ENCODE data around the gene GOLGA6L26. TPM values are rescaled to one million over a fixed set of nuclear protein-coding genes. Genes with fewer than 3 reads are reported as not detected.
"Not testable (repeated sequence)": the region's sequence is repeated elsewhere in the genome, so short reads cannot be mapped to it uniquely, and the experiment has no call there.

Gene GOLGA6L26
- not detected in 2 replicates for total RNA-seq
- polyA plus RNA-seq: not detected in 2 replicates
- not detected in 2 replicates for polyA plus RNA-seq (2012)
- not detected in 2 replicates for polyA minus RNA-seq (ENCODE audit: low replicate concordance)

DNA sequence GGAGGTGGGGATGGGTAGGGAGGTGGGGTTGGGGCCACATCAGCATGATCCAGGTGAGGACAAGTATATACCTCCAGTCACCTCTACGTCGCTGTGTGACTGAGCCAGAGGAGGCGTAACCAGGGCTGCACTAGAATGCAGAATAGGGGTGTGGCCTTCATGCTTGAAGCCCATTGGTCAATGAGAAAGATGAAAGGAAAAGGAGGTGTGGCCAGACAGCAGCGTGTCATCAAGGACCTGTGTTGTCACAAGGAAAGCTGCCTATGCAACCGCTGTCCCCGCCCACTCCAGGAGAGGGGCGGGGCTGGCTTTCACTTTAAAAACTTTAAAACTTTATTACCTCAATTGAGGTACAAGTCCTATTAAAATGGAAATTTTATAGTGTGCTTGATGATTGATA, at the start of gene GOLGA6L26:
Gene GOLGA6L26 (minus strand): TSS at position 101 of the 400 bp plus-strand sequence. CDS start 61 bp downstream, at position 40.
- H3K9ac ChIP-seq (ENCODE audit: insufficient read depth, low read length); H3K27me3 ChIP-seq (ENCODE audit: control insufficient read depth, insufficient read depth, low read length): not testable (repeated sequence)

GRCh38 chr15:23381192-23381591, 47.2 kb upstream of the GOLGA6L26 start:
- not testable (repeated sequence) for H3K27ac ChIP-seq (ENCODE audit: insufficient read depth, low read length); H4K20me1 ChIP-seq (ENCODE audit: control insufficient read depth, extremely low read depth, insufficient read depth, low read length); H3K4me3 ChIP-seq (replicated peaks in 1 of 4; ENCODE audit: control extremely low read depth in 1 of 4, insufficient read depth in 1 of 4, low read depth in 3 of 4, low read length in 4 of 4); DNase-seq (ENCODE audit: low read depth in 2 of 2); H3K9me3 ChIP-seq (ENCODE audit: control insufficient read depth, insufficient read depth, low read depth, low read length); H3K36me3 ChIP-seq (ENCODE audit: control insufficient read depth, insufficient read depth, low read length); H3K79me2 ChIP-seq (ENCODE audit: control insufficient read depth, insufficient read depth, low read length); H2AFZ ChIP-seq (ENCODE audit: low read length); H3K4me2 ChIP-seq (ENCODE audit: extremely low read depth, insufficient read depth, low read length); H3K4me1 ChIP-seq (ENCODE audit: control insufficient read depth, extremely low read depth, insufficient read depth, low read length); H3K27me3 ChIP-seq (ENCODE audit: control insufficient read depth, insufficient read depth, low read length); H3K9ac ChIP-seq (ENCODE audit: insufficient read depth, low read length)

More for the DNA sequence above, at the start of gene GOLGA6L26:
- not testable (repeated sequence) for H3K4me3 ChIP-seq (replicated peaks in 1 of 4; ENCODE audit: control extremely low read depth in 1 of 4, insufficient read depth in 1 of 4, low read depth in 3 of 4, low read length in 4 of 4); DNase-seq (ENCODE audit: low read depth in 2 of 2); H3K4me1 ChIP-seq (ENCODE audit: control insufficient read depth, extremely low read depth, insufficient read depth, low read length); H3K4me2 ChIP-seq (ENCODE audit: extremely low read depth, insufficient read depth, low read length); H3K36me3 ChIP-seq (ENCODE audit: control insufficient read depth, insufficient read depth, low read length); H4K20me1 ChIP-seq (ENCODE audit: control insufficient read depth, extremely low read depth, insufficient read depth, low read length); H3K27ac ChIP-seq (ENCODE audit: insufficient read depth, low read length); H2AFZ ChIP-seq (ENCODE audit: low read length); H3K9me3 ChIP-seq (ENCODE audit: control insufficient read depth, insufficient read depth, low read depth, low read length); H3K79me2 ChIP-seq (ENCODE audit: control insufficient read depth, insufficient read depth, low read length)

DNA sequence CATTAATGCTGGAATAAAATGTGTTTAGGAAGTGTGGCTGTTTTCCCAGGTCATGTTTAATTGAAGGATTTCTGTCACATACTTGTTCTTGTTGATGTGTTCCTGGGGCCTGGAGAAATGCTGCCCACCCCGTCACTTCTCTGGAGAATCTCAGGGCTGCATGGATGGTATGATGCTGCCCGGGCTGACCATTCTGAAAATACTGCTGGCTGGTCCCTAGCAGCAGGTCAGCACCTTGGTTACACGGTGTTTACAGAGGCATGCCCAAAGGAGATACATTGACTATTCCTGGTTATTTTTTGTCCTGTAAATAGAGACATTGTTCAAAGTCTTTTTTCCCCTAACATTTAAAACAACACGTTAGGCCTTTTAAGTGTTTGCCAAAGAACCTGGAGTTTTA, 46.7 kb upstream of the GOLGA6L26 start:
- not testable (repeated sequence) for H3K4me2 ChIP-seq (ENCODE audit: extremely low read depth, insufficient read depth, low read length); H2AFZ ChIP-seq (ENCODE audit: low read length); H3K27me3 ChIP-seq (ENCODE audit: control insufficient read depth, insufficient read depth, low read length); DNase-seq (ENCODE audit: low read depth in 2 of 2); H3K36me3 ChIP-seq (ENCODE audit: control insufficient read depth, insufficient read depth, low read length); H3K79me2 ChIP-seq (ENCODE audit: control insufficient read depth, insufficient read depth, low read length); H3K9ac ChIP-seq (ENCODE audit: insufficient read depth, low read length); H3K4me3 ChIP-seq (replicated peaks in 1 of 4; ENCODE audit: control extremely low read depth in 1 of 4, insufficient read depth in 1 of 4, low read depth in 3 of 4, low read length in 4 of 4); H3K4me1 ChIP-seq (ENCODE audit: control insufficient read depth, extremely low read depth, insufficient read depth, low read length); H3K9me3 ChIP-seq (ENCODE audit: control insufficient read depth, insufficient read depth, low read depth, low read length); H3K27ac ChIP-seq (ENCODE audit: insufficient read depth, low read length); H4K20me1 ChIP-seq (ENCODE audit: control insufficient read depth, extremely low read depth, insufficient read depth, low read length)

- not testable (repeated sequence) for H3K4me3 ChIP-seq (replicated peaks in 1 of 4; ENCODE audit: control extremely low read depth in 1 of 4, insufficient read depth in 1 of 4, low read depth in 3 of 4, low read length in 4 of 4); H3K9me3 ChIP-seq (ENCODE audit: control insufficient read depth, insufficient read depth, low read depth, low read length); H3K4me2 ChIP-seq (ENCODE audit: extremely low read depth, insufficient read depth, low read length); H3K36me3 ChIP-seq (ENCODE audit: control insufficient read depth, insufficient read depth, low read length); H3K4me1 ChIP-seq (ENCODE audit: control insufficient read depth, extremely low read depth, insufficient read depth, low read length); H2AFZ ChIP-seq (ENCODE audit: low read length); H3K27me3 ChIP-seq (ENCODE audit: control insufficient read depth, insufficient read depth, low read length); H3K27ac ChIP-seq (ENCODE audit: insufficient read depth, low read length); DNase-seq (ENCODE audit: low read depth in 2 of 2); H3K79me2 ChIP-seq (ENCODE audit: control insufficient read depth, insufficient read depth, low read length); H4K20me1 ChIP-seq (ENCODE audit: control insufficient read depth, extremely low read depth, insufficient read depth, low read length); H3K9ac ChIP-seq (ENCODE audit: insufficient read depth, low read length)
Observed at GRCh38 chr15:23378946-23379345, 45.0 kb upstream of the GOLGA6L26 start.

DNA sequence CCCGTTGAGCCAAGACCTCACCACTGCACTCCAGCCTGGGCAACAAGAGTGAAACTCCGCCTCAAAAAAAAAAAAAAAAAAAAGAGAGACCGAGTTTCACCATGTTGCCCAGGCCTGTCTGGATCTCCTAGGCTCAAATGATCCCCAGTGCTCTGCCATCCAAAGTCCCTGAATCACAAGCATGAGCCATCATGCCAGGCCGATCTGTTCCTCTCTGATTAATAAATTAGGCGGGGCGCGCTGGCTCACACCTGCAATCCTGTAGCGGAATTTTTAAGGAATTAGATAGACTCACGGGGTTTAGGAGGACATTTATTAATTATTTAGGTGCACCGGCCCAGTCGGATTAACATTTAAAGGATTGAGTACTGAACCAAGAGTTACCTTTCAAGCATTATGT, 40.2 kb upstream of the GOLGA6L26 start:
- not testable (repeated sequence) for H3K36me3 ChIP-seq (ENCODE audit: control insufficient read depth, insufficient read depth, low read length); H3K4me3 ChIP-seq (replicated peaks in 1 of 4; ENCODE audit: control extremely low read depth in 1 of 4, insufficient read depth in 1 of 4, low read depth in 3 of 4, low read length in 4 of 4); H3K9ac ChIP-seq (ENCODE audit: insufficient read depth, low read length); H3K79me2 ChIP-seq (ENCODE audit: control insufficient read depth, insufficient read depth, low read length); H3K27ac ChIP-seq (ENCODE audit: insufficient read depth, low read length); H3K27me3 ChIP-seq (ENCODE audit: control insufficient read depth, insufficient read depth, low read length); H3K4me2 ChIP-seq (ENCODE audit: extremely low read depth, insufficient read depth, low read length); H2AFZ ChIP-seq (ENCODE audit: low read length); H3K4me1 ChIP-seq (ENCODE audit: control insufficient read depth, extremely low read depth, insufficient read depth, low read length); H4K20me1 ChIP-seq (ENCODE audit: control insufficient read depth, extremely low read depth, insufficient read depth, low read length); H3K9me3 ChIP-seq (ENCODE audit: control insufficient read depth, insufficient read depth, low read depth, low read length); DNase-seq (ENCODE audit: low read depth in 2 of 2)

DNA sequence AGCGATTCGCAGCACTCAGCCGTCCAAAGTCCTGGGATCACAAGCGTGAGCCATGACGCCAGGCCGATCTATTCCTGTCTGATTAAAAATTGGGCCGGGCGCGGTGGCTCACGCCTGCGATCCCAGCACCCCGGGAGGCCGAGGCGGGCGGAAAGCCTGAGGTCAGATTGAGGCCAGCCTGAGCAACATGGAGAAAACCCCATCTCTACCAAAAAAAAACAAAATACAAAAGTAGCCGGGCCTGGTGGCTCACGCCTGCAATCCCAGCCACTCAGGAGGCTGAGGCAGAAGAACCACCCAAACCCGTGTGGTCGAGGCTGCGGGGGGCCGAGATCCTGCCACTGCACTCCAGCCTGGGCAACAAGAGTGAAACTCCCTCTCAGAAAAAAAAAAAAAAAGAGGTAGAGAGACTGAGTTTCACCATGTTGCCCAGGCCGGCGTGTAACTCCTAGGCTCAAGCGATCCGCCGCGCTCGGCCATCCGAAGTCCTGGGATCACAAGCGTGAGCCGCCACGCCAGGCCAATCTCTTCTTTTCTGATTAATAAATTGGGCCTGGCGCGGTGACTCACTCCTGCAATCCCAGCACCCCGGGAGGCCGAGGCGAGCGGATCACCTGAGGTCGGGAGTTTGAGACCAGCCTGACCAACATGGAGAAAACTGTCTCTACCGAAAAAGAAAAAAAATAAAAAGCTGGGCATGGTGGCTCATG, 39.0 kb upstream of the GOLGA6L26 start:
- H3K9me3 ChIP-seq (ENCODE audit: control insufficient read depth, insufficient read depth, low read depth, low read length); H3K4me1 ChIP-seq (ENCODE audit: control insufficient read depth, extremely low read depth, insufficient read depth, low read length); H3K4me3 ChIP-seq (replicated peaks in 1 of 4; ENCODE audit: control extremely low read depth in 1 of 4, insufficient read depth in 1 of 4, low read depth in 3 of 4, low read length in 4 of 4): not testable (repeated sequence)

More for the DNA sequence above, 39.0 kb upstream of the GOLGA6L26 start:
- not testable (repeated sequence) for H3K9ac ChIP-seq (ENCODE audit: insufficient read depth, low read length); H3K79me2 ChIP-seq (ENCODE audit: control insufficient read depth, insufficient read depth, low read length); H3K36me3 ChIP-seq (ENCODE audit: control insufficient read depth, insufficient read depth, low read length); H3K27me3 ChIP-seq (ENCODE audit: control insufficient read depth, insufficient read depth, low read length); DNase-seq (ENCODE audit: low read depth in 2 of 2); H3K27ac ChIP-seq (ENCODE audit: insufficient read depth, low read length); H3K4me2 ChIP-seq (ENCODE audit: extremely low read depth, insufficient read depth, low read length); H2AFZ ChIP-seq (ENCODE audit: low read length); H4K20me1 ChIP-seq (ENCODE audit: control insufficient read depth, extremely low read depth, insufficient read depth, low read length)
